Astrocyte (in vitro differentiated cells and primary cell): ENCODE measurements around the gene SYTL2. TPM values are rescaled to one million over a fixed set of nuclear protein-coding genes. Genes with fewer than 3 reads are reported as not detected.

Experiments used
- total RNA-seq: library from RNA; stranded (reverse); gene quantifications from 2 replicates; pipeline ENCODE4 v1.2.1, GENCODE V29; 2021

Gene SYTL2
- total RNA-seq, 1 donor from 2014 or later, result 36.9 TPM

Other genes with a start within 250 kb of the SYTL2 start
- 1.8 and 2.8 TPM in 2 replicates for gene DLG2, start 183.8 kb downstream of the SYTL2 start, total RNA-seq
- 50.9 and 51.3 TPM in 2 replicates for gene TMEM126B, start 182.5 kb downstream of the SYTL2 start, total RNA-seq
- 45.3 and 47.2 TPM in 2 replicates for gene TMEM126A, start 163.2 kb downstream of the SYTL2 start, total RNA-seq
- gene CREBZF, start 146.0 kb downstream of the SYTL2 start, total RNA-seq, result 28.6 and 31.0 TPM in 2 replicates
- gene CCDC89, start 124.9 kb downstream of the SYTL2 start, total RNA-seq, result 0.26 and 0.30 TPM in 2 replicates
- gene CCDC83, start 44.2 kb upstream of the SYTL2 start, total RNA-seq, result not detected in 2 replicates